PC-9 (cell line): ENCODE data around the gene CYBC1. TPM values are rescaled to one million over a fixed set of nuclear protein-coding genes. Genes with fewer than 3 reads are reported as not detected.

ENCODE experiments used
- BruUV-seq: library from RNA; stranded (reverse); fragments of 400-500 nt; replicated peaks from 2 replicates; lab custom pipeline; 2021; lab: Mats Ljungman, UMichigan
- CTCF ChIA-PET: fragments of 300-600 bp; sonication (Branson Sonifier 250); formaldehyde crosslinking; loops from one replicate; lab custom pipeline; 2022; ENCODE audit warnings: antibody characterized with exemption; lab: Charles Lee
- POLR2A ChIA-PET: fragments of 300-600 bp; sonication (Branson Sonifier 250); formaldehyde crosslinking; loops from one replicate; lab custom pipeline; 2022; ENCODE audit warnings: antibody characterized with exemption; ENCODE audit not compliant: unreplicated experiment; lab: Charles Lee
- DNase-seq, 2 experiments: peaks; one replicate each; pipeline versions ENCODE4 v3.0.0 to v3.0.0-alpha.2; 2015 to 2022; ENCODE audit warnings: mixed read lengths in 1 of 2
- H2AFZ ChIP-seq: fragments of 200-600 bp; sonication (generic); 2 replicates; pipeline ENCODE4 v1.8.1; 2017; ENCODE audit warnings: antibody characterized with exemption
- H3F3A ChIP-seq: fragments of 200-600 bp; sonication (generic); 2 replicates; pipeline ENCODE4 v1.8.1; 2017; ENCODE audit warnings: antibody characterized with exemption, mild to moderate bottlenecking, low read depth; ENCODE audit not compliant: insufficient read depth
- H3K27ac ChIP-seq: fragments of 200-600 bp; sonication (generic); 2 replicates; pipeline ENCODE4 v1.6.1; 2016; ENCODE audit warnings: mixed run types
- H3K27me3 ChIP-seq: fragments of 200-600 bp; sonication (generic); 2 replicates; pipeline ENCODE4 v1.6.1; 2016; ENCODE audit warnings: low read depth, mixed run types; ENCODE audit not compliant: insufficient read depth
- H3K36me3 ChIP-seq: fragments of 200-600 bp; sonication (generic); 2 replicates; pipeline ENCODE4 v1.6.1; 2016; ENCODE audit warnings: low read depth, mixed run types
- H3K4me1 ChIP-seq: fragments of 200-600 bp; sonication (generic); replicated peaks from 2 replicates; pipeline ENCODE4 v1.6.1; 2016; ENCODE audit warnings: mixed run types; ENCODE audit not compliant: insufficient read depth
- H3K4me2 ChIP-seq: fragments of 200-600 bp; sonication (generic); 2 replicates; pipeline ENCODE4 v1.6.1; 2017; ENCODE audit warnings: mixed run types
- H3K4me3 ChIP-seq: fragments of 200-600 bp; sonication (generic); 2 replicates; pipeline ENCODE4 v1.6.1; 2016; ENCODE audit warnings: mixed run types
- H3K79me2 ChIP-seq: fragments of 200-600 bp; sonication (generic); 2 replicates; pipeline ENCODE4 v1.6.1; 2017; ENCODE audit warnings: low read depth, mixed run types
- H3K9me2 ChIP-seq: fragments of 200-600 bp; sonication (generic); 2 replicates; pipeline ENCODE4 v1.8.1; 2017; ENCODE audit warnings: mild to moderate bottlenecking; ENCODE audit not compliant: insufficient read depth
- H3K9me3 ChIP-seq: fragments of 200-600 bp; sonication (generic); 2 replicates; pipeline ENCODE4 v1.8.1; 2016; ENCODE audit warnings: low read depth; ENCODE audit not compliant: insufficient read depth
- H4K20me1 ChIP-seq: fragments of 200-600 bp; sonication (generic); 2 replicates; pipeline ENCODE4 v1.8.1; 2017; ENCODE audit not compliant: insufficient read depth
- EZH2 ChIP-seq: fragments of 200-600 bp; sonication (generic); IDR thresholded peaks from 2 replicates; pipeline ENCODE4 v1.8.0; 2017; ENCODE audit warnings: antibody characterized with exemption, low read depth
- intact Hi-C: fragments of 100-400 bp; cut with micrococcal nuclease; formaldehyde crosslinking; loops from one replicate; pipeline ENCODE4 v1.10.0; 2022; ENCODE audit not compliant: unreplicated experiment
- total RNA-seq: library from RNA; stranded (reverse); gene quantifications from 2 replicates; pipeline ENCODE4 v1.2.3, GENCODE V29; 2021
- TF ChIP-seq, protein P1 (sequence below): fragments of 200-600 bp; sonication (generic); conservative IDR thresholded peaks from 2 replicates; pipeline ENCODE4 v1.6.1; 2017; ENCODE audit warnings: mixed run types, antibody characterized with exemption, mild to moderate bottlenecking, moderate library complexity

CYBC1 gene
- total RNA-seq, 1 experiment from 2014 or later: 78.4 TPM

DNA sequence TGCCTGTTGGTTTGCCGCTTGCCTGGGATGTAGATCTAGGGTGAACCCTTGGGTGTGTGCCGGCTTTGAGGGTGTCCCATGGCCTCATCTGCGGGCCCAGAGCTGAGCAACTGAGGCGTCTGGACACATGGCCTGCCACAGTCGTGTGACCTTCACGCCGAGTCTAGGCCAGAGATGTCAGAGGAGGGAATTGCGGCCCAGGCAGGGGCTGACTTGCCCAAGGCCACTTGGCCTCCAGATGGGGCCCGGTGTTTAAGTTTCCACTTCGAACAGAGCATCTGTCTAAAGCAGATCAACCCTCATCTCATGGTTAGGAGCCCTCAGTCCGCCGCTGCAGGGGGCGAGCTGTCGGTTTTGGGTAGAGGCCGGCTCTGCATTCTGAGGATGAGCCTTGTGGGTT is 41.0 kb upstream of the CYBC1 start:
- Histone ChIP-seq H3K9me3 (no peaks in the 10 kb centered on the region), H3K4me2 (no peak overlapping the region), H4K20me1 (no peaks in the 10 kb centered on the region), H3K36me3 (no peaks in the 10 kb centered on the region), H3K27me3 (no peaks in the 10 kb centered on the region), H3K4me3 (no peak overlapping the region), H3K27ac (no peak overlapping the region), H3K79me2 (no peaks in the 10 kb centered on the region), H3F3A (peaks cover 26% of the 10 kb centered on the region), H3K4me1 (peaks cover 13% of the 10 kb centered on the region), H2AFZ (no peak overlapping the region), H3K9me2 (no peaks in the 10 kb centered on the region)
- ChIA-PET POLR2A (no interaction called here), CTCF (interaction anchor here (0.6 to 1.0 kb wide), 2 partner anchors 29 to 461 kb away, joined by 3 to 4 read pairs; no protein-coding TSS in a partner anchor)
- intact Hi-C loops: loop anchor here (5.0 to 10.0 kb wide), 3 partner anchors 61 to 257 kb away; partner anchors contain the start of gene TEX19
- TF ChIP-seq, protein P1, sequence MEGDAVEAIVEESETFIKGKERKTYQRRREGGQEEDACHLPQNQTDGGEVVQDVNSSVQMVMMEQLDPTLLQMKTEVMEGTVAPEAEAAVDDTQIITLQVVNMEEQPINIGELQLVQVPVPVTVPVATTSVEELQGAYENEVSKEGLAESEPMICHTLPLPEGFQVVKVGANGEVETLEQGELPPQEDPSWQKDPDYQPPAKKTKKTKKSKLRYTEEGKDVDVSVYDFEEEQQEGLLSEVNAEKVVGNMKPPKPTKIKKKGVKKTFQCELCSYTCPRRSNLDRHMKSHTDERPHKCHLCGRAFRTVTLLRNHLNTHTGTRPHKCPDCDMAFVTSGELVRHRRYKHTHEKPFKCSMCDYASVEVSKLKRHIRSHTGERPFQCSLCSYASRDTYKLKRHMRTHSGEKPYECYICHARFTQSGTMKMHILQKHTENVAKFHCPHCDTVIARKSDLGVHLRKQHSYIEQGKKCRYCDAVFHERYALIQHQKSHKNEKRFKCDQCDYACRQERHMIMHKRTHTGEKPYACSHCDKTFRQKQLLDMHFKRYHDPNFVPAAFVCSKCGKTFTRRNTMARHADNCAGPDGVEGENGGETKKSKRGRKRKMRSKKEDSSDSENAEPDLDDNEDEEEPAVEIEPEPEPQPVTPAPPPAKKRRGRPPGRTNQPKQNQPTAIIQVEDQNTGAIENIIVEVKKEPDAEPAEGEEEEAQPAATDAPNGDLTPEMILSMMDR: no peak
- BruUV-seq: no TSS peak
- DNase-seq: no peak

DNA sequence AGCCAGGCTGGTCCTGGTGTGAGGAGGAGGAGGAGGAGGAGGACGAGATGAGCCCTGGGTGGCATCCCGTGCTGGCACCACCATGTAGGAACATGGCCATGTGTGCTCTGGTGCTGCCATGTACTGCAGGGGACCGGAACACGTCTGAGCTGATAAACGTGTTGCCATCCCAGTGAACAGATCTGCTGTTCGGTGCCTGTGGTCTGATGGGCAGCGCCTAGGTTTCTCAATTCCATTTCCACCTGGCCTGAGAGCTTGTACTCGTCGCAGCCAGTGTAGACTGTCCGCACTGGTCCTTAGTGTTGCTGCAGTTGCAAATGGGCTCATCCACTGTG is 40.6 kb upstream of the CYBC1 start:
- TF ChIP-seq, protein P1: no peak
- no peak for TF ChIP-seq EZH2
- Histone ChIP-seq H3K4me3 (no peak overlapping the region), H3K27me3 (no peaks in the 10 kb centered on the region), H3K27ac (no peak overlapping the region), H3K79me2 (no peaks in the 10 kb centered on the region), H2AFZ (no peak overlapping the region), H3K4me1 (peaks cover 13% of the 10 kb centered on the region), H3K4me2 (no peak overlapping the region), H3K9me2 (no peaks in the 10 kb centered on the region), H3K36me3 (no peaks in the 10 kb centered on the region), H3F3A (peaks cover 26% of the 10 kb centered on the region), H4K20me1 (no peaks in the 10 kb centered on the region), H3K9me3 (no peaks in the 10 kb centered on the region)
- CTCF ChIA-PET: interaction anchor here (0.6 kb wide), 1 partner anchor 28 kb away, joined by 4 read pairs; no protein-coding TSS in a partner anchor
- POLR2A ChIA-PET: no interaction called here
- no TSS peak for BruUV-seq
- intact Hi-C loops: loop anchor here (5.0 to 10.0 kb wide), 3 partner anchors 61 to 256 kb away; partner anchors contain the start of gene TEX19
- DNase-seq: no peak

DNA sequence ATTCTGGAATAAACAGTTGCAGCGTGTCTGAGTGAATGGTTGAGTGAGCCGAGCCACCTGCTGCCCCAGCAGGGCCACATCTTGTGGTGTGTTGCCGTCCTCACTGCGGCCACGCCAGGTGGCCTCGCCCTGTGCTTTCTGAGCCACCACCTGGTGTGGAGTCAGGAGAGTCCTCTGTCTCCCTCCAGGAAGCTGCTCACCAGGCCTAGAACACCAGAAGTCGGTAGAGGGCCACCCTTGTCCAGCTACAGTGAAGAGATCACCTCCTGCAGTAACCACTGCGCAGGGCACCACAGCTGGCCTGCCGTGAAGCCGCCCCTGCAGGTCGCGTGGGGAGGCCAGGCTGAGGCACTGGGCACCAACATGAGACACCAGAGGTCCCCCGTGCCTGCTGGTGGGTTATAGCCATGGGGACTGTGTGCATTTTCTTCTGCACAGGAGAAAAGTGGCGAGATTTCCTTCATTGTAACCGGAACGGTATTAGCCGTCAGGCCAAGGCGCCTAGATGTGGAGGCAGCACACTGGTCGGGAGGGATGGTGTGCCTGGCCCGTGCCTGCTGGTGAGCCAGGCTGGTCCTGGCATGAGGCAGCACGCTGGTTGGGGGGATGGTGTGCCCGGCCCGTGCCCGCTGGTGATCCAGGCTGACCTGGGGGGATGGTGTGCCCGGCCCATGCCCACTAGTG is 40.1 kb upstream of the CYBC1 start:
- H3K36me3 ChIP-seq: no peaks in the 10 kb centered on the region
- no peak overlapping the region for H3K4me2 ChIP-seq
- H3K9me3 ChIP-seq: no peaks in the 10 kb centered on the region
- no peak for DNase-seq
- H3K79me2 ChIP-seq: no peaks in the 10 kb centered on the region
- intact Hi-C loops: loop anchor here (5.0 to 10.0 kb wide), 3 partner anchors 62 to 256 kb away; partner anchors contain the start of gene TEX19
- H3K9me2 ChIP-seq: no peaks in the 10 kb centered on the region
- BruUV-seq: no TSS peak
- TF ChIP-seq, protein P1: no peak
- no peak for TF ChIP-seq EZH2
- ChIA-PET POLR2A (no interaction called here), CTCF (no interaction called here)
- no peak overlapping the region for H3K27ac ChIP-seq
- no peak overlapping the region for H2AFZ ChIP-seq
- H3K27me3 ChIP-seq: no peaks in the 10 kb centered on the region
- no peaks in the 10 kb centered on the region for H4K20me1 ChIP-seq
- peaks cover 13% of the 10 kb centered on the region for H3K4me1 ChIP-seq
- no peak overlapping the region for H3K4me3 ChIP-seq
- H3F3A ChIP-seq: peaks cover 26% of the 10 kb centered on the region
